ENCODE measurements around the gene EYA4.

DNA sequence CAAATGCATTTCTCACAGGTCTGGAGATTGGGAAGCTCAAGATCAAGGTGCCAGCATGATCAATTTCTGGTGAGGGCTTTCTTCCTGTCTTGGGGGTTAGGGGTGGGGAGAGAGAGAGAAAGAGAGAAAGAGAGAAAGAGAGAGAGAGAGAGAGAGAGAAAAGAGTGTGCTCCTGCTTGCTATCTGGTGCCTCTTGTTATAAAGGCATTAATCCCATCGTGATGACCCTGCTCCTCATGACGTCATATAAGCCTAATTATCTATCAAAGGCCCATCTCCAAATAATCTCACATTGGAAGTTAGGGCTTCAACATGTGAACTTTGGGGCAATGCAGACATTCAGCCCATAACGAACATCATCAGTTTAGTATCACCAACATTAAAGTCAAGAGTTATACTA, 114.8 kb downstream of the EYA4 start:
- TF ChIP-seq, protein P1, sequence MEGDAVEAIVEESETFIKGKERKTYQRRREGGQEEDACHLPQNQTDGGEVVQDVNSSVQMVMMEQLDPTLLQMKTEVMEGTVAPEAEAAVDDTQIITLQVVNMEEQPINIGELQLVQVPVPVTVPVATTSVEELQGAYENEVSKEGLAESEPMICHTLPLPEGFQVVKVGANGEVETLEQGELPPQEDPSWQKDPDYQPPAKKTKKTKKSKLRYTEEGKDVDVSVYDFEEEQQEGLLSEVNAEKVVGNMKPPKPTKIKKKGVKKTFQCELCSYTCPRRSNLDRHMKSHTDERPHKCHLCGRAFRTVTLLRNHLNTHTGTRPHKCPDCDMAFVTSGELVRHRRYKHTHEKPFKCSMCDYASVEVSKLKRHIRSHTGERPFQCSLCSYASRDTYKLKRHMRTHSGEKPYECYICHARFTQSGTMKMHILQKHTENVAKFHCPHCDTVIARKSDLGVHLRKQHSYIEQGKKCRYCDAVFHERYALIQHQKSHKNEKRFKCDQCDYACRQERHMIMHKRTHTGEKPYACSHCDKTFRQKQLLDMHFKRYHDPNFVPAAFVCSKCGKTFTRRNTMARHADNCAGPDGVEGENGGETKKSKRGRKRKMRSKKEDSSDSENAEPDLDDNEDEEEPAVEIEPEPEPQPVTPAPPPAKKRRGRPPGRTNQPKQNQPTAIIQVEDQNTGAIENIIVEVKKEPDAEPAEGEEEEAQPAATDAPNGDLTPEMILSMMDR (conservative IDR thresholded peaks at IDR 0.05 in 1 of 2, IDR thresholded peaks at IDR 0.05 in 1 of 2; ENCODE audit: low read depth in 1 of 2, low read length in 2 of 2) = no peak
- TF ChIP-seq EZH2 (IDR thresholded peaks at IDR 0.05; ENCODE audit: low read length, missing control alignments) = no peak
